ENCODE measurements around the gene ALPK1. TPM values are rescaled to one million over a fixed set of nuclear protein-coding genes. Genes with fewer than 3 reads are reported as not detected.

ALPK1 gene
- total RNA-seq, 4 donors from 2014 or later, result 12.1 to 23.7 (median 16.3) TPM

DNA sequence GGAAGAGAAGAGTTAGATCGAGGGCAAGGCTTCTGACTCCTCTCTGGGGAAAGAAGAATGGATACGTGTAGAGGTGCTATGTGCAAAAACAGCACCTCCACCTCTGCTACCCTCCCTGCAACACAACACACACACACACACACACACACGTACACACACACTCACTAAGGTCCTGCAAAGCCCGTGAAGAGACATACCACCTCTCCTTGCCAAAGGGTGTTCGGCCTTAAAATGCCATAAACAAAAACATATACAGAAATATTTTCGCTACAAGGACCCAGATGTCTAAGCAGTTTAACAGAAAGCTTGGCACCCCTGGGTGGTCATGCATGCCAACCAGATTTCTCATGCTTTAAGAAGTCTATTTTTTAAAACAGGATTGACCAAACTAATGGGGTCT lies 13.0 kb upstream of the ALPK1 start:
- WGBS, 2 donors (ENCODE audit: low coverage in 1 of 2), result 9 to 27% methylated on average over 6 of the region's 6 CpGs
- peak overlapping the region; percentile 40 to 84 (median 82) for H3K27ac ChIP-seq
- no peak for ATAC-seq
- peak overlapping the region; percentile 66 to 87 for H3K4me3 ChIP-seq
- H3K27me3 ChIP-seq, result no peaks in the 10 kb centered on the region
- H3K36me3 ChIP-seq, result no peaks in the 10 kb centered on the region
- no peaks in the 10 kb centered on the region for H3K9me3 ChIP-seq
- no peak for TF ChIP-seq POLR2A (IDR thresholded peaks at IDR 0.05)
- TF ChIP-seq EP300 (IDR thresholded peaks at IDR 0.05), result no peak
- TF ChIP-seq CTCF (IDR thresholded peaks at IDR 0.05), result no peak
- TF ChIP-seq POLR2AphosphoS5 (IDR thresholded peaks at IDR 0.05), result no peak
- peaks cover 0 to 39% (median 0%) of the 10 kb centered on the region in 3 donors for H3K4me1 ChIP-seq

DNA sequence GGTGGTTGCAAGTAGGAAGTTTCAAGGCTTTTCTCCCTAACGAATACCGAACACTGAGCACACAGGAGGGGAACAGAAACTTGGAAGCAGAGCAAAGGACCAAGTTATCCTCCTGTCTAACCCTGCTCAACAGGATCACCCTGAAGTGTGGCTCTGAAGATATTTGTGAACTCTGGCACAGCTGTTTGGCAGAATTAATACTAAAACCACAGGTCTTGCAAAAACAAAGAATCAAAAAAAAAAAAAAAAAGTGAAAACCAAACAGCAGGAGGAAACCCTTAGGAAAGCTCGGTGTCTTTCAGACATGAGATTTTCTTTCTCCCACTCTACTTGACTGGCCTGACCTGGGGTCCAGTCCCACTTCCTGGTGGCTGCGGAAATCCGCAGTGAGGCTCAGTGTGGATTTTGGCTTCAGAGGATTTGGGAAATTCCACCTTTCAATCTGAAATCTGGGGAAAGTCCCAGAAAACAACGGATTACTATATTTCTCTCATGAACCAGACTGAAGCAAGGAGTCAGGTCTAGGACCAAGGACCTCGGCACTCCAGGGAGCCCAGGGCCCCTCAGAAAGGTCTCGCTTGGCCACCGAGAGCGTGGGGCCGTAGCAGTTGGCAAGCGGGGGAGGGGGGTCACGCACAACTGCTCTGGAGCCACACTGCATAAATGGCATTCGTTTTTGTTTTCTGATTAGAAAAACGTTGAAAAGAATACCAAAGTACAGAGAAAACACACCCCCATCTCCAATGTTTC lies 12.3 kb upstream of the ALPK1 start:
- WGBS, 2 donors (ENCODE audit: low coverage in 1 of 2), result 0% methylated on average over 5 to 8 of the region's 15 CpGs
- no peaks in the 10 kb centered on the region for H3K9me3 ChIP-seq
- H3K27me3 ChIP-seq, result no peaks in the 10 kb centered on the region
- H3K4me3 ChIP-seq, result peak overlapping the region; percentile 66 to 87
- no peak for TF ChIP-seq POLR2A (IDR thresholded peaks at IDR 0.05)
- peaks cover 0 to 32% (median 0%) of the 10 kb centered on the region in 3 donors for H3K4me1 ChIP-seq
- peak overlapping the region; percentile 40 to 84 (median 82) for H3K27ac ChIP-seq
- H3K36me3 ChIP-seq, result no peaks in the 10 kb centered on the region
- peak; percentile 28 for ATAC-seq

DNA sequence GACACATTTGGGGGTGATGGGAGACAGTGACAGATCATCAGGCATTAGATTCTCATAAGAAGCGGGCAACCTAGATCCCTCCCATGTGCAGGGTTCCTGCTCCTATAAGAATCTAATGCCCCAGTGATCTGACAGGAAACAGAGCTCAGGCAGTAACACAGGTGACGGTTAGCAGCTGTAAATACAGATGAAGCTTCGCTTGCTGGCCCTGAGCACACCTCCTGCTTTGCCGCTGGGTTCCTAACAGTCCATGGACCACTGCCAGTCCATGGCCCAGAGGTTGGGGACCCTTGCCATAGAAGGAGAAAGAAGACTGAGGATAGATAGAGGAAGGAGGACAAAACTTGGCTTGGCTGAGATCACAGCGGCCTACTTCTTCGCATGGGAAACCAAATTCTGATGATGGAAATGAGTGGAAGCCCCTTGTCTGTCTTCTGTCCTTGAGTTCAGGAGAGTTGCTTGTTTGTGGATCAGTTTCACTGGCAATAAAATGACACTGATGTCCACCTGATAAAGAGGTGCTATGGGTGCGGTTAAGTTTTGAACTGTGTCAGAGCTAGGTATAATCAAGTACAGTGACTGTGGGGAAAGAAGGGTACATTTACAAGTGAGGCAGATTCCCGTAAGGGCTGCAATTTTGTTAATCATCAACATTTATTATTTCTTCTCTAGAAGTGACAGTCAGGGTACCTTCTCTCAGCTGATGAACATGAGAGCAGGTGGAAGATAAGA lies 9.7 kb upstream of the ALPK1 start:
- no peak overlapping the region for H3K27ac ChIP-seq
- TF ChIP-seq POLR2AphosphoS5 (IDR thresholded peaks at IDR 0.05), result no peak
- H3K27me3 ChIP-seq, result no peaks in the 10 kb centered on the region
- H3K9me3 ChIP-seq, result no peaks in the 10 kb centered on the region
- H3K36me3 ChIP-seq, result no peaks in the 10 kb centered on the region
- H3K4me3 ChIP-seq, result no peak overlapping the region
- 85 to 89% methylated on average over 2 to 7 of the region's 8 CpGs for WGBS, 2 donors (ENCODE audit: low coverage in 1 of 2)
- no peak for ATAC-seq
- peaks cover 0 to 29% (median 0%) of the 10 kb centered on the region in 3 donors for H3K4me1 ChIP-seq

- TF ChIP-seq POLR2A (IDR thresholded peaks at IDR 0.05) (no peak), EP300 (IDR thresholded peaks at IDR 0.05) (no peak), CTCF (IDR thresholded peaks at IDR 0.05) (no peak), POLR2AphosphoS5 (IDR thresholded peaks at IDR 0.05) (no peak)
- 80 to 93% methylated on average over 3 of the region's 3 CpGs for WGBS, 2 donors (ENCODE audit: low coverage in 1 of 2)
- Histone ChIP-seq H3K4me1 (peaks cover 0 to 22% (median 0%) of the 10 kb centered on the region in 3 donors), H3K27me3 (no peaks in the 10 kb centered on the region), H3K4me3 (no peak overlapping the region), H3K9me3 (no peaks in the 10 kb centered on the region), H3K27ac (no peak overlapping the region), H3K36me3 (no peaks in the 10 kb centered on the region)
- ATAC-seq, result no peak
Observed at GRCh38 chr4:112288455-112288854, 8.7 kb upstream of the ALPK1 start.

- TF ChIP-seq EP300 (IDR thresholded peaks at IDR 0.05) (no peak), POLR2AphosphoS5 (IDR thresholded peaks at IDR 0.05) (no peak), CTCF (IDR thresholded peaks at IDR 0.05) (no peak), POLR2A (IDR thresholded peaks at IDR 0.05) (no peak)
- H3K4me3 ChIP-seq, result no peak overlapping the region
- 73 to 88% methylated on average over 5 to 10 of the region's 10 CpGs for WGBS, 2 donors (ENCODE audit: low coverage in 1 of 2)
- no peaks in the 10 kb centered on the region for H3K36me3 ChIP-seq
- no peak for ATAC-seq
- no peaks in the 10 kb centered on the region for H3K9me3 ChIP-seq
- H3K27me3 ChIP-seq, result no peaks in the 10 kb centered on the region
- H3K27ac ChIP-seq, result no peak overlapping the region
- peaks cover 0 to 10% (median 0%) of the 10 kb centered on the region in 3 donors for H3K4me1 ChIP-seq
Observed at GRCh38 chr4:112289407-112290253, 7.5 kb upstream of the ALPK1 start.
